NCI-H345 treated with DMSO at 0.1 percent for 48 hours (cell line): Measurements from ENCODE around the gene ACR.

Source experiments
- DNase-seq: peaks from one replicate; lab custom pipeline; 2025; ENCODE audit not compliant: unreplicated experiment; lab: John Stamatoyannopoulos, UW

ACR gene

GRCh38 chr22:50737728-50738648 lies at the start of gene ACR:
Gene ACR (plus strand): TSS chr22:50738204. CDS start chr22:50738236, 32 bp downstream.
- DNase-seq: no peak

GRCh38 chr22:50688448-50688847 lies 49.6 kb upstream of the ACR start:
- DNase-seq: no peak

GRCh38 chr22:50691521-50691920 lies 46.5 kb upstream of the ACR start:
- no peak for DNase-seq

GRCh38 chr22:50693462-50693861 lies 44.5 kb upstream of the ACR start:
- DNase-seq: no peak

- DNase-seq: no peak
Measured at GRCh38 chr22:50694099-50694605, 43.9 kb upstream of the ACR start.

- DNase-seq: no peak
Measured at GRCh38 chr22:50694766-50695420, 43.1 kb upstream of the ACR start.

- no peak for DNase-seq
Measured at GRCh38 chr22:50695421-50696250, 42.4 kb upstream of the ACR start.

- DNase-seq: no peak
Measured at GRCh38 chr22:50696251-50696798, 41.7 kb upstream of the ACR start.

- no peak for DNase-seq
Measured at GRCh38 chr22:50696799-50697561, 41.0 kb upstream of the ACR start.

GRCh38 chr22:50697667-50698506 lies 40.1 kb upstream of the ACR start:
- no peak for DNase-seq

- no peak for DNase-seq
Measured at GRCh38 chr22:50698546-50698945, 39.5 kb upstream of the ACR start.

GRCh38 chr22:50699001-50699755 lies 38.8 kb upstream of the ACR start:
- no peak for DNase-seq

- no peak for DNase-seq
Measured at GRCh38 chr22:50699756-50700386, 38.1 kb upstream of the ACR start.

GRCh38 chr22:50700387-50701075 lies 37.5 kb upstream of the ACR start:
- DNase-seq: no peak

GRCh38 chr22:50701076-50701419 lies 37.0 kb upstream of the ACR start:
- DNase-seq: no peak

- DNase-seq: no peak
Measured at GRCh38 chr22:50701428-50702154, 36.4 kb upstream of the ACR start.

- DNase-seq: no peak
Measured at GRCh38 chr22:50702261-50702671, 35.7 kb upstream of the ACR start.
